H1 (cell line): ENCODE data around the gene ZMIZ1. TPM values are rescaled to one million over a fixed set of nuclear protein-coding genes. Genes with fewer than 3 reads are reported as not detected.

Experiments used
- CTCF ChIA-PET: fragments of 300-600 bp; sonication (Branson Sonifier 250); formaldehyde crosslinking; loops from one replicate; lab custom pipeline; 2021; ENCODE audit not compliant: partially characterized antibody; lab: Charles Lee
- POLR2A ChIA-PET: fragments of 300-600 bp; sonication (Branson Sonifier 250); formaldehyde crosslinking; loops from one replicate; lab custom pipeline; 2021; ENCODE audit warnings: inconsistent platforms; ENCODE audit not compliant: partially characterized antibody; lab: Charles Lee
- DNase-seq, 2 experiments: peaks; one replicate each; pipeline versions ENCODE4 v3.0.0 to v3.0.0-alpha.2; 2010 to 2022; ENCODE audit warnings: low spot score in 2 of 2, low read depth in 1 of 2, mixed read lengths in 1 of 2
- FAIRE-seq: peaks from 2 replicates; lab custom pipeline; 2011; peaks lifted over from hg19 to GRCh38; lab: Jason Lieb, UNC
- H2AFZ ChIP-seq: 2 replicates; pipeline ENCODE4 v1.8.1; 2012; ENCODE audit warnings: low read length, inconsistent platforms
- H2AK5ac ChIP-seq: 2 replicates; pipeline ENCODE4 v1.6.1; 2013; ENCODE audit warnings: low read depth, low read length
- H2BK120ac ChIP-seq: replicated peaks from 2 replicates; pipeline ENCODE3; 2013; ENCODE audit warnings: low read depth, low read length, inconsistent platforms
- H2BK12ac ChIP-seq: 2 replicates; pipeline ENCODE4 v1.6.1; 2013; ENCODE audit warnings: low read depth, low read length
- H2BK15ac ChIP-seq: 2 replicates; pipeline ENCODE4 v1.6.1; 2013; ENCODE audit warnings: low read length
- H2BK20ac ChIP-seq: 2 replicates; pipeline ENCODE4 v1.6.1; 2013; ENCODE audit warnings: low read length
- H2BK5ac ChIP-seq: 2 replicates; pipeline ENCODE4 v1.6.1; 2013; ENCODE audit warnings: low read depth, low read length
- H3K14ac ChIP-seq: 2 replicates; pipeline ENCODE4 v1.6.1; 2013; ENCODE audit warnings: inconsistent platforms; ENCODE audit not compliant: insufficient read length
- H3K18ac ChIP-seq: 2 replicates; pipeline ENCODE4 v1.6.1; 2013; ENCODE audit warnings: low read length; ENCODE audit errors: extremely low read depth
- H3K23ac ChIP-seq: 2 replicates; pipeline ENCODE4 v1.6.1; 2013; ENCODE audit warnings: inconsistent platforms; ENCODE audit not compliant: insufficient read length
- H3K23me2 ChIP-seq: 2 replicates; pipeline ENCODE4 v1.6.1; 2013; ENCODE audit warnings: low read depth, low read length
- H3K27ac ChIP-seq: 2 replicates; pipeline ENCODE4 v1.6.1; 2011; ENCODE audit warnings: low read depth, low read length, inconsistent platforms
- H3K27me3 ChIP-seq, 4 experiments: replicated peaks in 1 of 4; 1 replicate in 1 of 4; 2 replicates in 3 of 4; pipeline versions ENCODE4 v1.6.1 to v1.8.1; 2011 to 2013; ENCODE audit warnings: low read length in 3 of 4, mild to moderate bottlenecking in 3 of 4, inconsistent platforms in 2 of 4, mixed read lengths in 2 of 4, moderate library complexity in 1 of 4; ENCODE audit not compliant: control insufficient read depth in 3 of 4, insufficient read depth in 3 of 4; ENCODE audit errors: extremely low read depth in 1 of 4
- H3K36me3 ChIP-seq, 4 experiments: 2 replicates each; pipeline versions ENCODE4 v1.6.1 to v1.8.1; 2011 to 2013; ENCODE audit warnings: mild to moderate bottlenecking in 4 of 4, low read length in 3 of 4, moderate library complexity in 2 of 4, control low read depth in 1 of 4, inconsistent platforms in 1 of 4; ENCODE audit not compliant: insufficient read depth in 4 of 4, control insufficient read depth in 2 of 4
- H3K4ac ChIP-seq: replicated peaks from 2 replicates; pipeline ENCODE3; 2013; ENCODE audit warnings: low read length, low read depth, mixed read lengths, inconsistent platforms; ENCODE audit not compliant: insufficient read length
- H3K4me1 ChIP-seq, 4 experiments: replicated peaks in 1 of 4; 1 replicate in 1 of 4; 2 replicates in 3 of 4; pipeline versions ENCODE4 v1.6.1 to v1.8.1; 2011 to 2013; ENCODE audit warnings: low read length in 3 of 4, inconsistent platforms in 2 of 4, mixed read lengths in 1 of 4; ENCODE audit not compliant: insufficient read depth in 4 of 4, control insufficient read depth in 3 of 4
- H3K4me2 ChIP-seq, 2 experiments: 2 replicates each; pipeline versions ENCODE4 v1.6.1 to v1.8.1; 2011 to 2013; ENCODE audit warnings: low read depth in 2 of 2, low read length in 2 of 2, control low read depth in 1 of 2, inconsistent platforms in 1 of 2, mild to moderate bottlenecking in 1 of 2; ENCODE audit not compliant: insufficient read depth in 1 of 2
- H3K4me3 ChIP-seq, 4 experiments: fragments of 200-600, 300-600 bp in 1 of 4; sonication (generic), shearing (Covaris generic), sonication (Bioruptor Twin) in 1 of 4; 2 replicates each; pipeline versions ENCODE4 v1.5.1 to v1.8.1; 2011 to 2016; ENCODE audit warnings: low read length in 4 of 4, low read depth in 3 of 4, control low read depth in 2 of 4, inconsistent platforms in 2 of 4, mild to moderate bottlenecking in 2 of 4, mixed read lengths in 1 of 4, moderate library complexity in 1 of 4; ENCODE audit not compliant: insufficient read depth in 2 of 4; ENCODE audit errors: extremely low read depth in 1 of 4
- H3K56ac ChIP-seq: replicated peaks from 2 replicates; pipeline ENCODE3; 2013; ENCODE audit warnings: low read depth, mild to moderate bottlenecking, mixed read lengths, low read length, inconsistent platforms; ENCODE audit not compliant: insufficient read length
- H3K79me1 ChIP-seq: 2 replicates; pipeline ENCODE4 v1.6.1; 2013; ENCODE audit warnings: low read depth, low read length, control low read depth
- H3K79me2 ChIP-seq, 2 experiments: 2 replicates each; pipeline versions ENCODE4 v1.6.1 to v1.8.1; 2012 to 2013; ENCODE audit warnings: low read length in 2 of 2, mild to moderate bottlenecking in 2 of 2, inconsistent platforms in 1 of 2; ENCODE audit not compliant: insufficient read depth in 2 of 2, control insufficient read depth in 1 of 2
- H3K9ac ChIP-seq, 4 experiments: replicated peaks in 1 of 4; 1 replicate in 1 of 4; 2 replicates in 3 of 4; pipeline versions ENCODE4 v1.6.1 to v1.8.1; 2011 to 2013; ENCODE audit warnings: low read depth in 3 of 4, low read length in 3 of 4, control low read depth in 2 of 4, mild to moderate bottlenecking in 2 of 4, moderate library complexity in 2 of 4, inconsistent platforms in 1 of 4; ENCODE audit errors: extremely low read depth in 1 of 4
- H3K9me3 ChIP-seq, 2 experiments: 2 replicates each; pipeline versions ENCODE4 v1.6.1 to v1.8.1; 2012 to 2013; ENCODE audit warnings: mild to moderate bottlenecking in 2 of 2, moderate library complexity in 2 of 2, control low read depth in 1 of 2, inconsistent platforms in 1 of 2, low read depth in 1 of 2, low read length in 1 of 2, mixed read lengths in 1 of 2; ENCODE audit not compliant: insufficient read depth in 2 of 2
- H4K20me1 ChIP-seq, 2 experiments: replicated peaks in 1 of 2; 2 replicates each; pipeline versions ENCODE3 to v1.8.1; 2011 to 2013; ENCODE audit warnings: inconsistent platforms in 2 of 2, low read length in 2 of 2, mild to moderate bottlenecking in 1 of 2; ENCODE audit not compliant: insufficient read depth in 2 of 2, control insufficient read depth in 1 of 2
- H4K5ac ChIP-seq: 2 replicates; pipeline ENCODE4 v1.6.1; 2013; ENCODE audit warnings: low read length, low read depth, mixed read lengths, inconsistent platforms; ENCODE audit not compliant: insufficient read length
- H4K8ac ChIP-seq: 2 replicates; pipeline ENCODE4 v1.8.0; 2013; ENCODE audit warnings: mild to moderate bottlenecking, moderate library complexity, low read length, inconsistent platforms; ENCODE audit not compliant: insufficient read depth; ENCODE audit errors: extremely low read depth
- H4K91ac ChIP-seq: replicated peaks from 2 replicates; pipeline ENCODE3; 2013; ENCODE audit warnings: low read length, mixed read lengths, inconsistent platforms; ENCODE audit not compliant: insufficient read length
- ASH2L ChIP-seq: fragments of 200-600, 300-600 bp; sonication (generic); IDR thresholded peaks from one replicate; pipeline ENCODE4 v1.7.1; 2017; ENCODE audit warnings: low read length
- BRCA1 ChIP-seq: IDR thresholded peaks from 2 replicates; pipeline ENCODE4 v1.6.1; 2012; ENCODE audit warnings: low read depth, low read length, improper control_type of control experiment
- CHD1 ChIP-seq: IDR thresholded peaks from 2 replicates; pipeline ENCODE4 v1.6.1; 2012; ENCODE audit warnings: low read depth, low read length, improper control_type of control experiment
- EP300 ChIP-seq, 2 experiments: IDR thresholded peaks; 1 replicate in 1 of 2; 2 replicates in 1 of 2; pipeline ENCODE4 v1.6.1; 2011 to 2012; ENCODE audit warnings: low read depth in 2 of 2, low read length in 2 of 2, mild to moderate bottlenecking in 2 of 2, borderline replicate concordance in 1 of 2, inconsistent platforms in 1 of 2, moderate library complexity in 1 of 2
- HDAC2 ChIP-seq, 2 experiments: fragments of 300-600 bp in 1 of 2; sonication (generic) in 1 of 2; IDR thresholded peaks; 2 replicates each; pipeline ENCODE4 v1.6.1; 2011 to 2012; ENCODE audit warnings: low read depth in 2 of 2, low read length in 2 of 2, mild to moderate bottlenecking in 2 of 2, moderate library complexity in 2 of 2, borderline replicate concordance in 1 of 2, inconsistent platforms in 1 of 2
- JUN ChIP-seq: IDR thresholded peaks from 2 replicates; pipeline ENCODE4 v1.6.1; 2011; ENCODE audit warnings: low read depth, mild to moderate bottlenecking, improper control_type of control experiment, low read length
- KDM1A ChIP-seq: fragments of 200-600, 300-600 bp; sonication (generic); IDR thresholded peaks from 2 replicates; pipeline ENCODE4 v1.7.1; 2016; ENCODE audit warnings: mild to moderate bottlenecking, low read length, borderline replicate concordance
- MAFK ChIP-seq: IDR thresholded peaks from 2 replicates; pipeline ENCODE4 v1.6.1; 2012; ENCODE audit warnings: low read depth, mild to moderate bottlenecking, improper control_type of control experiment, low read length
- NRF1 ChIP-seq: IDR thresholded peaks from 2 replicates; pipeline ENCODE4 v1.6.1; 2011; ENCODE audit warnings: mild to moderate bottlenecking, low read depth, low read length, improper control_type of control experiment
- RBBP5 ChIP-seq: IDR thresholded peaks from 2 replicates; pipeline ENCODE4 v1.7.1; 2012; ENCODE audit warnings: low read depth, mild to moderate bottlenecking, inconsistent platforms, low read length, moderate library complexity, borderline replicate concordance
- RXRA ChIP-seq: IDR thresholded peaks from 2 replicates; pipeline ENCODE4 v1.6.1; 2011; ENCODE audit warnings: low read depth, mild to moderate bottlenecking, low read length, moderate library complexity; ENCODE audit not compliant: insufficient read depth
- SP2 ChIP-seq: IDR thresholded peaks from 2 replicates; pipeline ENCODE4 v1.6.1; 2012; ENCODE audit warnings: mild to moderate bottlenecking, low read length, inconsistent platforms
- SUZ12 ChIP-seq: fragments of 200-600 bp; sonication (generic); IDR thresholded peaks from 2 replicates; pipeline ENCODE4 v1.6.1; 2012; ENCODE audit warnings: mild to moderate bottlenecking, inconsistent platforms, low read length, moderate library complexity, mixed read lengths
- TEAD4 ChIP-seq: IDR thresholded peaks from 2 replicates; pipeline ENCODE4 v1.6.1; 2012; ENCODE audit warnings: low read depth, low read length, inconsistent platforms, mixed read lengths
- whole genome bisulfite sequencing, 2 experiments: shearing (Covaris generic) in 1 of 2; methylation state at CpG; one replicate each; pipeline versions ENCODE4 v1.1.6 to v1.1.7; 2013 to 2015; ENCODE audit warnings: low lambda C conversion rate in 2 of 2, mixed read lengths in 2 of 2, inconsistent platforms in 1 of 2, low coverage in 1 of 2, missing lambda C conversion rate in 1 of 2; ENCODE audit not compliant: insufficient replicate concordance in 2 of 2, insufficient coverage in 1 of 2, insufficient read length in 1 of 2; ENCODE audit errors: extremely low coverage in 1 of 2, missing lambda C conversion rate in 1 of 2; 5-methylcytosine and 5-hydroxymethylcytosine counted together
- polyA plus RNA-seq, 7 experiments: library from polyadenylated mRNA; depleted of rRNA in 3 of 7; stranded (reverse) in 5 of 7; unstranded in 2 of 7; fragments of >200 nt in 5 of 7; fragments of 200-250 nt in 2 of 7; gene quantifications; 1 replicate in 5 of 7; 2 replicates in 1 of 7; 4 replicates in 1 of 7; pipeline versions ENCODE4 v1.2.1 to v1.2.3, GENCODE V29; 2011 to 2013; ENCODE audit warnings: missing spikeins in 2 of 7, mixed read lengths in 2 of 7
- total RNA-seq: library from RNA; stranded (reverse); fragmentation: NEBNext Ultra II Directional; extraction: Animal tissue kit (Norgen Biotek cat#: 25700); gene quantifications from 2 replicates; pipeline ENCODE4 v1.2.1, GENCODE V29; 2021

Gene ZMIZ1
- total and polyA plus RNA-seq, 2 of the 8 experiments (the other 6 are each of a cell fraction or from before 2014, with no cell fraction given) = 8.1 to 28.0 TPM

DNA sequence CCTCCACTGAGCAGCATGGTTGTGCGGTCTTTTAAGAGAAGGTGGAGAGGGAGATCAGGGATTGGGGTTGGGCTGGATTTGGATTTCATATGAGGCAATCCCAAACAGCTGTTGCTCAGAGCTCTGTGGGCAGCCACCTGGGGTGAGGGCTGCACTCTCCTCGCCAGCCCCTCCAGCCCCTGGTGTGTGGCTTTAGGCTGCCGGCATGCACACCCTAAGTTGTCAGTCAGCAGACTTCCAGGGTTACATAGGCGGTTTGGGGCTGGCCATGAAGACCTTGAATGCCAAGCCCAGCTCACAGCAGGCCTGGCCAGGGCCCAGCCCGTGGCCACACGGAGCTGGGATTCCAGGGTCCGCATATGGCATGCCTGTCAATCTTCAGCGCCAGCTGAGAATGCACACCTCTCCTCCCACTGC lies 54.8 kb downstream of the ZMIZ1 start:
- H3K4me1 ChIP-seq = peaks cover under 1 to 31% (median 17%) of the 10 kb centered on the region in 4 experiments
- H2BK5ac ChIP-seq = peak overlapping the region; percentile 75; the same call in 1 of the 2 replicates
- FAIRE-seq = no peak
- no peak overlapping the region for H4K91ac ChIP-seq
- WGBS, 2 experiments = 89% methylated on average over 7 of the region's 8 CpGs; no CpG with 5 or more reads in 1 of the 2 experiments
- no peak for DNase-seq
- H3K27ac ChIP-seq = no peak overlapping the region
- no peak overlapping the region for H2BK15ac ChIP-seq
- no peak overlapping the region for H2BK20ac ChIP-seq
- peaks cover 0 to 15% of the 10 kb centered on the region in 2 experiments for H4K20me1 ChIP-seq
- H2BK120ac ChIP-seq = no peak overlapping the region
- H4K8ac ChIP-seq = no peak overlapping the region
- ChIA-PET CTCF (interaction anchor here (0.8 to 7.6 kb wide), 9 partner anchors 9 to 72 kb away, joined by 3 to 51 read pairs (median 8); no protein-coding TSS in a partner anchor), POLR2A (interaction anchor here (1.2 kb wide), 1 partner anchor 52 kb away, joined by 4 read pairs; no protein-coding TSS in a partner anchor)
- no peaks in the 10 kb centered on the region for H3K23me2 ChIP-seq
- H2AFZ ChIP-seq = no peak overlapping the region
- no peak overlapping the region for H3K4me2 ChIP-seq
- peaks cover 0 to 14% (median 2%) of the 10 kb centered on the region in 4 experiments; a peak in 4 of 8 replicates for H3K36me3 ChIP-seq
- H3K18ac ChIP-seq = no peak overlapping the region
- no peaks in the 10 kb centered on the region for H3K9me3 ChIP-seq
- peaks cover 6% of the 10 kb centered on the region; the same call in 1 of the 2 replicates for H3K79me1 ChIP-seq
- H2AK5ac ChIP-seq = no peak overlapping the region
- no peak overlapping the region for H3K4ac ChIP-seq
- H3K23ac ChIP-seq = no peak overlapping the region
- H3K27me3 ChIP-seq = no peaks in the 10 kb centered on the region
- H3K4me3 ChIP-seq = no peak overlapping the region
- no peak overlapping the region for H3K56ac ChIP-seq
- H3K79me2 ChIP-seq = peaks cover 0 to 8% of the 10 kb centered on the region in 2 experiments; a peak in 1 of 4 replicates
- H2BK12ac ChIP-seq = no peak overlapping the region
- no peak overlapping the region for H4K5ac ChIP-seq
- H3K14ac ChIP-seq = no peak overlapping the region
- H3K9ac ChIP-seq = no peak overlapping the region; a peak in 1 of 7 replicates
- TF ChIP-seq NRF1 (no peak), BRCA1 (no peak), SUZ12 (no peak), RBBP5 (no peak), EP300 (IDR thresholded peaks at IDR 0.05; ENCODE audit: borderline replicate concordance in 1 of 2, low read depth in 2 of 2, low read length in 2 of 2) (no peak), ASH2L (no peak), TEAD4 (no peak), CHD1 (no peak), JUN (no peak), SP2 (no peak), HDAC2 (IDR thresholded peaks at IDR 0.05; ENCODE audit: borderline replicate concordance in 1 of 2, low read depth in 2 of 2, low read length in 2 of 2) (no peak), MAFK (no peak), RXRA (no peak), KDM1A (no peak)
